ENCODE results near the gene THBS1.

THBS1 gene

DNA sequence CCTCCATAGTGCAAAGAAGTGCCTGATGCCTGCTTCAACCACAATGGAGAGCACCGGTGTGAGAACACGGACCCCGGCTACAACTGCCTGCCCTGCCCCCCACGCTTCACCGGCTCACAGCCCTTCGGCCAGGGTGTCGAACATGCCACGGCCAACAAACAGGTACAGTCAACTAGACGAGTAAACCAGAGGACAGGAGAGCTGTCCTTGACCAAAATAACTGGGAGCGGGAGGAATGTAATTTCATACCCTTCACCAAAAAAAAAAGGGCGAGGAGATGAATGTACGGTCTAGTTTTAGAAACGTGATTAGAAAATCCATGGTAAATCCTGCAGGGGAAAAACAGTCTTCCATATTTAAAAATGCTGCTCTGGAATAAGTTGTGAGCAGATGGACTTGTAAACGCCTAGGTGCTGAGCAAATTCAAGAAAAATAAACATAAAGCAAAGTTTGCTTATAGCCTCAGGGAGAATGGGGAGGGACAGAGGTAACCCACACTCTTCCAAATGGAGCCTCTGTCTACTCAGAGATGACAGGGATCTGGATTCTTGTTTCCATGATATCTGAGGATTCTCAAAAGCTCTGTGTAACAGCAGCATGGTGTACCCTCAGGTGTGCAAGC, 8.4 kb downstream of the THBS1 start:
- no peak for DNase-seq (ENCODE audit: low spot score)

GRCh38 chr15:39589815-39590644, 9.2 kb downstream of the THBS1 start:
- no peak for DNase-seq (ENCODE audit: low spot score)

- DNase-seq (ENCODE audit: low spot score): no peak
Observed at GRCh38 chr15:39591141-39591895, 10.4 kb downstream of the THBS1 start.

- DNase-seq (ENCODE audit: low spot score): no peak
Observed at GRCh38 chr15:39591896-39592315, 11.0 kb downstream of the THBS1 start.

- DNase-seq (ENCODE audit: low spot score): no peak
Observed at GRCh38 chr15:39592500-39592899, 11.6 kb downstream of the THBS1 start.

GRCh38 chr15:39593071-39593655, 12.3 kb downstream of the THBS1 start:
- no peak for DNase-seq (ENCODE audit: low spot score)

- DNase-seq (ENCODE audit: low spot score): no peak
Observed at GRCh38 chr15:39593656-39594445, 13.0 kb downstream of the THBS1 start.

DNA sequence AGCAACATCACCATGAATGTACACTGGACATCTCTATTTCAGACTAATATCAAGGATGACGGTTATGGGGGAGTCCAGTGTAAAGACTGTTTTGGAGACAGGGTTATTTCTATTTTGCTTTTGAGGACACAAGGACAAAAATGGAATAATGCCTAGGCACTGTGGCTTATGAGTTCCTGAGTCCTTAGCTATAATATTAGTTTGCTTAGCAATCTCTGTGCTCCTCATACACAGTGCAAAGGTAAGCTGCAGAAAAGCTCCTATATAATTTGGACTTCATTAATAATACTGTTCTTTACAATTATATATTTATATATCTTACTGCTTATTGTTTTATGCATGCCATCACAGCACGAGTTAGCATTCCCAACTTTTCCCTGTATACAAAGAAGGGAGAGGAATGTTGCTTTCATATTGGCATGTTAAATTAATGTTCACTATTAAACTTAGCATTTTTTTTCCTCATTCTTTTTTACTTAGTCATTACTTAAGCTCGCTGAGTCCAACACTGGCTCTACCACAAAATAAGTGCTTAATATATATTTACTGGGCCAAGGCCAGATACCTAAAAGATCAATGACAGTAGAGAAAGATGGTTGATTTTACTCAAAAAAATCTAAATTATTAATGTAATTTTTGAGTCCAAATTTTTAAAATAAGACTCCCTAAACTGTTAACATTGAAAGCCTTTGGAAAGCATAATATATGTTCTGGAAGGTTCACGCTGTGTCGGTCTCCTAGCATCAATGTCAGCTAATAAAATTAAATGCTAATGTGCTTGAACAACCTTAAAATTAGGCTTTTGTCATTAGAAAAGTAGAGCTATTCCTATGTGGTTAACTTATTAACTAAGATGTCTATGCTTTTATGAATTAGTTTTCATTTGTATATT, 13.8 kb downstream of the THBS1 start:
- no peak for DNase-seq (ENCODE audit: low spot score)

- DNase-seq (ENCODE audit: low spot score): no peak
Observed at GRCh38 chr15:39595338-39596221, 14.7 kb downstream of the THBS1 start.

- no peak for DNase-seq (ENCODE audit: low spot score)
Observed at GRCh38 chr15:39596358-39597051, 15.6 kb downstream of the THBS1 start.

DNA sequence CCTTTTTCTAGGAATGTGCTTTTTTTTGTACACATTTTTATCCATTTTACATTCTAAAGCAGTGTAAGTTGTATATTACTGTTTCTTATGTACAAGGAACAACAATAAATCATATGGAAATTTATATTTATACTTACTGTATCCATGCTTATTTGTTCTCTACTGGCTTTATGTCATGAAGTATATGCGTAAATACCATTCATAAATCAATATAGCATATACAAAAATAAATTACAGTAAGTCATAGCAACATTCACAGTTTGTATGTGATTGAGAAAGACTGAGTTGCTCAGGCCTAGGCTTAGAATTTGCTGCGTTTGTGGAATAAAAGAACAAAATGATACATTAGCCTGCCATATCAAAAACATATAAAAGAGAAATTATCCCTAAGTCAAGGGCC, 16.5 kb downstream of the THBS1 start:
- no peak for DNase-seq (ENCODE audit: low spot score)

DNA sequence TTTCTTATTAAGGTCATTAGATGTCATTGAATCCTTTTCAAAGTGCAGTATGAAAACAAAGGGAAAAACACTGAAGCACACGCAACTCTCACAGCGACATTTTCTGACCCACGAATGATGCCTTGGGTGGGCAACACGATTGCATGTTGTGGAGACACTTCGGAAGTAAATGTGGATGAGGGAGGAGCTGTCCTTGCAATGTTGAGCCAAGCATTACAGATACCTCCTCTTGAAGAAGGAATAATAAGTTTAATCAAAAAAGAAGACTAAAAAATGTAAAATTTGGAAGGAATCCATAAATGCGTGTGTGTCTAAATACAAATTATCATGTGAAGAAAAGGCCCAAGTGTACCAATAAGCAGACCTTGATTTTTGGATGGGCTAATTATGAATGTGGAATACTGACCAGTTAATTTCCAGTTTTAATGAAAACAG, 16.9 kb downstream of the THBS1 start:
- no peak for DNase-seq (ENCODE audit: low spot score)

GRCh38 chr15:39598186-39598850, 17.4 kb downstream of the THBS1 start:
- no peak for DNase-seq (ENCODE audit: low spot score)

GRCh38 chr15:39598958-39599845, 18.3 kb downstream of the THBS1 start:
- no peak for DNase-seq (ENCODE audit: low spot score)

GRCh38 chr15:39599871-39600270, 19.0 kb downstream of the THBS1 start:
- DNase-seq (ENCODE audit: low spot score): no peak

DNA sequence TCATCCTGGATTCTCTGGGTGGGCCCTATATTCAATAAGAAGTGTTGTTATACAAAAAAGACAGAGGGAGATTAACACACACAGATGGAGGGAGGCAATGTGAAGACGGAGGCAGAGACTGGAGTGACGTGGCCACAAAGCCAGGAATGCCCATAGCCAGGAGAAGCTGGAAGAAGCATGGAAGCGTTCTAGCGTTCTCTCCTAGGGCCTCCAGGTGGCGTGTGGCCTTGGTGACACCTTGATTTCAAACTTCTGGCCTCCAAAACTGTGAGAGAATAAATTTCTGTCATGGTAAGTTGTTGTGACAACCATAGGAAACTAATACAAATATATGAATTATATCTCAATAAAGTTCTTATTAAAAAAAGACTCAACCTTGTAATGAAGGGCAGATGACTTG, 21.3 kb downstream of the THBS1 start:
- DNase-seq (ENCODE audit: low spot score): no peak

GRCh38 chr15:39605146-39605545, 24.3 kb downstream of the THBS1 start:
- DNase-seq (ENCODE audit: low spot score): no peak

All from Ammon's horn (tissue), 1 donor.